ENCODE measurements around the gene OPRM1. TPM values are rescaled to one million over a fixed set of nuclear protein-coding genes. Genes with fewer than 3 reads are reported as not detected.

The OPRM1 gene
- total RNA-seq, 1 donor from 2014 or later: not detected

GRCh38 chr6:154123155-154123956 is 84.3 kb downstream of the OPRM1 start:
- Mint-ChIP-seq H3K36me3 (no peaks in the 10 kb centered on the region), H3K4me3 (no peak overlapping the region), H3K27ac (no peak overlapping the region), H3K9me3 (peaks cover 5% of the 10 kb centered on the region), H3K4me1 (peaks cover 18% of the 10 kb centered on the region), H3K27me3 (ENCODE audit: insufficient read depth, low read depth) (no peaks in the 10 kb centered on the region)
- Histone ChIP-seq H3K36me3 (no peaks in the 10 kb centered on the region), H3K9me3 (ENCODE audit: low read depth) (no peaks in the 10 kb centered on the region), H3K79me2 (ENCODE audit: low read depth) (no peaks in the 10 kb centered on the region), H3K4me1 (peaks cover 28% of the 10 kb centered on the region), H3K9ac (no peak overlapping the region), H3K4me2 (peak overlapping the region; percentile 45), H3K27me3 (peaks cover 43% of the 10 kb centered on the region), H4K20me1 (ENCODE audit: low read depth) (no peaks in the 10 kb centered on the region), H3F3A (ENCODE audit: low read depth) (peaks cover 10% of the 10 kb centered on the region), H3K4me3 (peak overlapping the region; percentile 5), H2AFZ (replicated peaks) (peak overlapping the region; percentile 70), H3K27ac (no peak overlapping the region)
- no peak for TF ChIP-seq EZH2phosphoT487 (IDR thresholded peaks at IDR 0.05)
- no peak for TF ChIP-seq CTCF (IDR thresholded peaks at IDR 0.05)
- TF ChIP-seq EZH2 (IDR thresholded peaks at IDR 0.05): no peak
- peak; percentile 18 for DNase-seq (ENCODE audit: low spot score)

- H3K79me2 ChIP-seq (ENCODE audit: low read depth): no peaks in the 10 kb centered on the region
- no peak overlapping the region for H3K9ac ChIP-seq
- TF ChIP-seq EZH2phosphoT487 (IDR thresholded peaks at IDR 0.05): no peak
- no peak for TF ChIP-seq EZH2 (IDR thresholded peaks at IDR 0.05)
- no peak for TF ChIP-seq CTCF (IDR thresholded peaks at IDR 0.05)
- no peak overlapping the region for H3K4me2 ChIP-seq
- peaks cover 31% of the 10 kb centered on the region for H3K4me1 ChIP-seq
- H3K27me3 ChIP-seq: peaks cover 59% of the 10 kb centered on the region
- H3K9me3 ChIP-seq (ENCODE audit: low read depth): no peaks in the 10 kb centered on the region
- H4K20me1 ChIP-seq (ENCODE audit: low read depth): no peaks in the 10 kb centered on the region
- no peak overlapping the region for H3K4me3 ChIP-seq
- H3F3A ChIP-seq (ENCODE audit: low read depth): peaks cover 10% of the 10 kb centered on the region
- no peaks in the 10 kb centered on the region for H3K36me3 ChIP-seq
- Mint-ChIP-seq H3K4me1 (peaks cover 15% of the 10 kb centered on the region), H3K27ac (no peak overlapping the region), H3K27me3 (ENCODE audit: insufficient read depth, low read depth) (peaks cover 2% of the 10 kb centered on the region), H3K4me3 (no peak overlapping the region), H3K36me3 (no peaks in the 10 kb centered on the region), H3K9me3 (peaks cover 8% of the 10 kb centered on the region)
- no peak overlapping the region for H3K27ac ChIP-seq
- no peak overlapping the region for H2AFZ ChIP-seq (replicated peaks)
- DNase-seq (ENCODE audit: low spot score): no peak
Measured at GRCh38 chr6:154125421-154125820, 86.4 kb downstream of the OPRM1 start.

GRCh38 chr6:154127657-154128056 is 88.6 kb downstream of the OPRM1 start:
- Histone ChIP-seq H2AFZ (replicated peaks) (no peak overlapping the region), H3K4me1 (peaks cover 34% of the 10 kb centered on the region), H3K9me3 (ENCODE audit: low read depth) (no peaks in the 10 kb centered on the region), H3K4me2 (peak overlapping the region; percentile 4), H3K36me3 (no peaks in the 10 kb centered on the region), H3K9ac (no peak overlapping the region), H4K20me1 (ENCODE audit: low read depth) (no peaks in the 10 kb centered on the region), H3F3A (ENCODE audit: low read depth) (peaks cover 10% of the 10 kb centered on the region), H3K79me2 (ENCODE audit: low read depth) (no peaks in the 10 kb centered on the region), H3K27ac (no peak overlapping the region), H3K4me3 (no peak overlapping the region), H3K27me3 (peaks cover 59% of the 10 kb centered on the region)
- peak; percentile 65 for DNase-seq (ENCODE audit: low spot score)
- Mint-ChIP-seq H3K4me1 (peaks cover 26% of the 10 kb centered on the region), H3K36me3 (no peaks in the 10 kb centered on the region), H3K4me3 (no peak overlapping the region), H3K27me3 (ENCODE audit: insufficient read depth, low read depth) (peaks cover 2% of the 10 kb centered on the region), H3K27ac (no peak overlapping the region), H3K9me3 (peaks cover 5% of the 10 kb centered on the region)
- TF ChIP-seq CTCF (IDR thresholded peaks at IDR 0.05) (no peak), EZH2 (IDR thresholded peaks at IDR 0.05) (no peak), EZH2phosphoT487 (IDR thresholded peaks at IDR 0.05) (peak; percentile 41)
